Heart left ventricle (tissue), 16 donors: Measurements from ENCODE around the gene MED12L. TPM values are rescaled to one million over a fixed set of nuclear protein-coding genes. Genes with fewer than 3 reads are reported as not detected.

Source experiments
- ATAC-seq, 4 donors: fragments of 200-7000 bp; cut with Tn5 transposase; one replicate each; pipeline ENCODE4 v1.9.1; 2020 to 2022; ENCODE audit warnings: moderate library complexity in 4 of 4, mild to moderate bottlenecking in 3 of 4, moderate number of reproducible peaks in 1 of 4
- DNase-seq, 5 donors: peaks; one replicate each; pipeline ENCODE4 v3.0.0-alpha.2; 2020
- H3K27ac ChIP-seq, 12 donors: fragments of 200-600 bp; sonication (generic) in 4 of 12; one replicate each; pipeline versions ENCODE4 v1.5.0 to v1.8.0; 2016 to 2022; ENCODE audit warnings: mild to moderate bottlenecking in 2 of 12
- H3K27me3 ChIP-seq, 9 donors: fragments of 200-600 bp; sonication (generic) in 2 of 9; one replicate each; pipeline versions ENCODE4 v1.5.1 to v1.8.0; 2016 to 2022; ENCODE audit warnings: mild to moderate bottlenecking in 3 of 9
- H3K36me3 ChIP-seq, 9 donors: fragments of 200-600 bp; sonication (generic) in 2 of 9; one replicate each; pipeline versions ENCODE4 v1.5.0 to v1.8.0; 2018 to 2022; ENCODE audit warnings: mild to moderate bottlenecking in 2 of 9
- H3K4me1 ChIP-seq, 12 donors: fragments of 200-600 bp; sonication (generic) in 4 of 12; one replicate each; pipeline versions ENCODE4 v1.5.0 to v1.8.0; 2016 to 2022; ENCODE audit warnings: mild to moderate bottlenecking in 3 of 12
- H3K4me3 ChIP-seq, 12 donors: fragments of 200-600 bp; sonication (generic) in 4 of 12; one replicate each; pipeline versions ENCODE4 v1.5.0 to v1.8.0; 2017 to 2022; ENCODE audit warnings: mild to moderate bottlenecking in 9 of 12, moderate library complexity in 4 of 12
- H3K9me3 ChIP-seq, 12 donors: fragments of 200-600 bp; sonication (generic) in 4 of 12; one replicate each; pipeline versions ENCODE4 v1.5.0 to v1.8.0; 2016 to 2022; ENCODE audit warnings: mild to moderate bottlenecking in 1 of 12
- CTCF ChIP-seq, 12 donors: fragments of 200-600 bp; sonication (generic) in 4 of 12; IDR thresholded peaks; one replicate each; pipeline versions ENCODE4 v1.5.0 to v1.8.0; 2018 to 2022; ENCODE audit warnings: antibody characterized with exemption in 12 of 12, mild to moderate bottlenecking in 5 of 12
- POLR2A ChIP-seq, 2 donors: fragments of 450-650 bp; IDR thresholded peaks; one replicate each; pipeline ENCODE4 v1.6.1; 2017; ENCODE audit warnings: antibody characterized with exemption in 2 of 2, mild to moderate bottlenecking in 2 of 2, moderate library complexity in 2 of 2
- WGBS, 4 donors: extraction: QIAGEN DNeasy Blood & Tissue Kit in 2 of 4; methylation state at CpG; one replicate each; pipeline versions ENCODE4 v1.1.5 to v1.1.7; 2013 to 2018; 5-methylcytosine and 5-hydroxymethylcytosine counted together
- intact Hi-C, 10 donors: fragments of 100-400 bp; cut with DNase I; formaldehyde crosslinking; loops; one replicate each; pipeline versions ENCODE4 v1.11.1 to v1.14.2; 2022
- polyA plus RNA-seq, 2 donors: library from polyadenylated mRNA; stranded (reverse); fragments of 200-250 nt; gene quantifications; one replicate each; pipeline ENCODE4 v1.2.3, GENCODE V29; 2013
- total RNA-seq, 9 donors: library from RNA; depleted of rRNA in 2 of 9; stranded (reverse); fragments of >200 nt in 2 of 9; fragmentation: NEBNext Ultra II Directional in 3 of 9; extraction: Animal tissue kit (Norgen Biotek cat#: 25700) in 3 of 9; gene quantifications; one replicate each; pipeline versions ENCODE4 v1.1.0 to v1.2.4, GENCODE V29; 2016 to 2023
- donor health status: ischemic (EF 13 %, LVEDD 7.1; RV severe dilation, severe dysfunction).
- donor health status: healthy with polysubstance abuse.
- donor health status: DM: no; HTN: yes; CAD: no.
- donor health status: DM: no; HTN: no; CAD: no.
- donor health status: ischemic (EF 25% LVEDD 6.9; RV normal size, moderate dysfunction).
- donor health status: ischemic (EF 25% LVEDD 5.7; RV mildly dilated, moderate dysfunction).
- donor health status: healthy.
- donor health status: DM: yes; HTN: yes; CAD: no.
- donor health status: ischemic (EF 35%, LVEDD 5.7; RV mildly dilated, moderate dysfunction).
- donor health status: nonischemic (EF 11% LVEDD 7.7; RV severe dilation, severe dysfunction).
- donor health status: DM: yes; HTN: yes; CAD: no.
- donor health status: PGD.
- donor health status: ischemic (EF 29% LVEDD 5.4; RV normal size, mild dysfunction).
- donor health status: nonischemic (EF 23%, LVEDD 6.1; RV moderate dilation, normal function).

Gene MED12L
- total and polyA plus RNA-seq, 11 donors: 0.06 to 2.1 (median 0.39) TPM

GRCh38 chr3:151155409-151156128 lies 70.1 kb downstream of the MED12L start:
- TF ChIP-seq CTCF (IDR thresholded peaks at IDR 0.05) (no peak), POLR2A (IDR thresholded peaks at IDR 0.05) (no peak)
- intact Hi-C loops: no loop called here
- no peak overlapping the region for H3K4me3 ChIP-seq
- DNase-seq: no peak
- 73 to 77% (median 75%) methylated on average over 8 of the region's 8 CpGs for WGBS, 4 donors
- no peak overlapping the region for H3K27ac ChIP-seq
- no peak for ATAC-seq
- no peaks in the 10 kb centered on the region for H3K9me3 ChIP-seq
- peaks cover 0 to 5% (median 0%) of the 10 kb centered on the region in 12 donors for H3K4me1 ChIP-seq
- H3K27me3 ChIP-seq: no peaks in the 10 kb centered on the region
- H3K36me3 ChIP-seq: no peaks in the 10 kb centered on the region

GRCh38 chr3:151156618-151157216 lies 71.3 kb downstream of the MED12L start:
- Histone ChIP-seq H3K27ac (no peak overlapping the region), H3K27me3 (no peaks in the 10 kb centered on the region), H3K9me3 (no peaks in the 10 kb centered on the region), H3K36me3 (no peaks in the 10 kb centered on the region), H3K4me3 (no peak overlapping the region), H3K4me1 (peaks cover 0 to 5% (median 0%) of the 10 kb centered on the region in 12 donors)
- TF ChIP-seq CTCF (IDR thresholded peaks at IDR 0.05) (peak in 11 of 12 donors; percentile 22 to 59 (median 44)), POLR2A (IDR thresholded peaks at IDR 0.05) (no peak)
- intact Hi-C loops: no loop called here
- ATAC-seq (peak in 3 of 4 donors; percentile 57 to 75 (median 61)), DNase-seq (no peak)
- WGBS, 4 donors: 34 to 37% (median 34%) methylated on average over 3 of the region's 3 CpGs

GRCh38 chr3:151159806-151160205 lies 74.3 kb downstream of the MED12L start:
- intact Hi-C loops: no loop called here
- no peak for DNase-seq

More at GRCh38 chr3:151159806-151160205, 74.3 kb downstream of the MED12L start:
- no peaks in the 10 kb centered on the region for H3K36me3 ChIP-seq
- ATAC-seq: no peak
- peaks cover 0 to 5% (median 0%) of the 10 kb centered on the region in 12 donors for H3K4me1 ChIP-seq
- H3K27ac ChIP-seq: no peak overlapping the region
- no peaks in the 10 kb centered on the region for H3K9me3 ChIP-seq
- no peaks in the 10 kb centered on the region for H3K27me3 ChIP-seq
- TF ChIP-seq CTCF (IDR thresholded peaks at IDR 0.05) (no peak), POLR2A (IDR thresholded peaks at IDR 0.05) (no peak)
- WGBS, 4 donors: 90 to 93% (median 92%) methylated on average over 10 of the region's 10 CpGs
- no peak overlapping the region for H3K4me3 ChIP-seq
